BE2C (cell line): Measurements from ENCODE around the gene ESYT2.

Source experiments
- DNase-seq: peaks from one replicate; pipeline ENCODE4 v3.0.0-alpha.2; 2020
- H3K27me3 ChIP-seq: fragments of 250-450 bp; sonication (Bioruptor Pico); 2 replicates; pipeline ENCODE4 v1.5.1; 2020; ENCODE audit warnings: mild to moderate bottlenecking
- H3K36me3 ChIP-seq: fragments of 250-450 bp; sonication (Bioruptor Pico); 2 replicates; pipeline ENCODE4 v1.5.1; 2020; ENCODE audit warnings: mild to moderate bottlenecking
- H3K4me1 ChIP-seq: fragments of 250-450 bp; sonication (Bioruptor Pico); 2 replicates; pipeline ENCODE4 v1.5.1; 2020
- H3K4me3 ChIP-seq: 2 replicates; pipeline ENCODE4 v1.5.1; 2011; ENCODE audit warnings: low read depth, low read length
- H3K9me3 ChIP-seq: fragments of 250-450 bp; sonication (Bioruptor Pico); 2 replicates; pipeline ENCODE4 v1.5.1; 2020
- TF ChIP-seq, protein P1 (sequence below): IDR thresholded peaks from 2 replicates; pipeline ENCODE4 v1.5.1; 2012; ENCODE audit warnings: mild to moderate bottlenecking, low read depth, low read length

ESYT2 gene

DNA sequence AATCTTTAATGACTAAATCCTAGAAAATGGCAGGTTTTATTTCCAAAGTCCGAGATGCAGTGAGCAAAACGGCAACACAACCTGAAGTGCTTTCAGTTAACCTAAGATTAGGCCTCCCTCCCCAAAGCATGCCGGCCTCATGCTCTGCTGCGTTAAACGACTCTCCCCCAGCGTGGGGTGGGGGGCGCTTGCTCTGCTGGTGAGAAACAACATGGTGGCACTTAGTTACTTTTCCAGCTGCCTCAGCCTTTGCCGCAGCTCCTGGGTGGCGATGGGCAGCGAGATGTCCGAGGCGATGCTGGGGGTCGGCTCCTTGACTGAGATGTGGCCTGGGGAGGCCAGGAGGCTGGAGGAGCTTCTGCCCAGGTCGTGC is 88.0 kb downstream of the ESYT2 start:
- no peaks in the 10 kb centered on the region for H3K4me1 ChIP-seq
- H3K4me3 ChIP-seq: no peak overlapping the region
- H3K27me3 ChIP-seq: no peaks in the 10 kb centered on the region
- H3K36me3 ChIP-seq: peaks cover 7% of the 10 kb centered on the region
- no peak for DNase-seq
- H3K9me3 ChIP-seq: no peaks in the 10 kb centered on the region
- TF ChIP-seq, protein P1, sequence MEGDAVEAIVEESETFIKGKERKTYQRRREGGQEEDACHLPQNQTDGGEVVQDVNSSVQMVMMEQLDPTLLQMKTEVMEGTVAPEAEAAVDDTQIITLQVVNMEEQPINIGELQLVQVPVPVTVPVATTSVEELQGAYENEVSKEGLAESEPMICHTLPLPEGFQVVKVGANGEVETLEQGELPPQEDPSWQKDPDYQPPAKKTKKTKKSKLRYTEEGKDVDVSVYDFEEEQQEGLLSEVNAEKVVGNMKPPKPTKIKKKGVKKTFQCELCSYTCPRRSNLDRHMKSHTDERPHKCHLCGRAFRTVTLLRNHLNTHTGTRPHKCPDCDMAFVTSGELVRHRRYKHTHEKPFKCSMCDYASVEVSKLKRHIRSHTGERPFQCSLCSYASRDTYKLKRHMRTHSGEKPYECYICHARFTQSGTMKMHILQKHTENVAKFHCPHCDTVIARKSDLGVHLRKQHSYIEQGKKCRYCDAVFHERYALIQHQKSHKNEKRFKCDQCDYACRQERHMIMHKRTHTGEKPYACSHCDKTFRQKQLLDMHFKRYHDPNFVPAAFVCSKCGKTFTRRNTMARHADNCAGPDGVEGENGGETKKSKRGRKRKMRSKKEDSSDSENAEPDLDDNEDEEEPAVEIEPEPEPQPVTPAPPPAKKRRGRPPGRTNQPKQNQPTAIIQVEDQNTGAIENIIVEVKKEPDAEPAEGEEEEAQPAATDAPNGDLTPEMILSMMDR: no peak

DNA sequence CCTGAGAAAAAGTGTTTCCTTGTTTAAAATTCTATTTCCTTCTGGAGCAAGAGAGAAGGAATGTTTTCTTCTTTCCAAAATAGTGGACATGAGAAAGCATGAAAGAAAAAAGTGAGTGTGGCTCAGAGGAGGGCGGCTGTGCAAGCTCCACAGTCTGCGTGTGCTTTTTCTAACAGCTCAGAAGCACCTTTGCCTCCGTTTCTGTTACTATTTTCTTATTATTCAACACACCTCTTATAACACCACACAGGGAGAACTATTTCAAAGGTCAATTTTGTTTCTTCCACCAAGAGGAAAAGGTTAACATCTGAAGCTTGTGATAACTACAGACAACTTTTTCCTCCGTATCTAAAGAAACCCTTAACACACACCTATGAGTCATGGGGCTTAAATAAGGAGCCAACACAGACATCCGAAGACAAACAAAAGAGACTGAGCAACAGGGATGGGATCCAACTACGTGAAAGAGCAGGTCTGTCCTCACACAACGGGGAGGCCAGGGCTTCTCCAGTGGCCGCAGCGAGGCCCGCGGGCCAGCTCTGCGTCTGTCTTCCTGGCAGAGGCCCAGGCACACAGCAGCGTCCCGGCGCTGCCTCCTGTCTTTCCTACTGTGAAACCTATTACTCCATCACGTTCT is 88.5 kb downstream of the ESYT2 start:
- H3K4me3 ChIP-seq: no peak overlapping the region
- no peaks in the 10 kb centered on the region for H3K4me1 ChIP-seq
- no peaks in the 10 kb centered on the region for H3K27me3 ChIP-seq
- H3K36me3 ChIP-seq: peaks cover 7% of the 10 kb centered on the region
- H3K9me3 ChIP-seq: no peaks in the 10 kb centered on the region
- TF ChIP-seq, protein P1: no peak
- no peak for DNase-seq

DNA sequence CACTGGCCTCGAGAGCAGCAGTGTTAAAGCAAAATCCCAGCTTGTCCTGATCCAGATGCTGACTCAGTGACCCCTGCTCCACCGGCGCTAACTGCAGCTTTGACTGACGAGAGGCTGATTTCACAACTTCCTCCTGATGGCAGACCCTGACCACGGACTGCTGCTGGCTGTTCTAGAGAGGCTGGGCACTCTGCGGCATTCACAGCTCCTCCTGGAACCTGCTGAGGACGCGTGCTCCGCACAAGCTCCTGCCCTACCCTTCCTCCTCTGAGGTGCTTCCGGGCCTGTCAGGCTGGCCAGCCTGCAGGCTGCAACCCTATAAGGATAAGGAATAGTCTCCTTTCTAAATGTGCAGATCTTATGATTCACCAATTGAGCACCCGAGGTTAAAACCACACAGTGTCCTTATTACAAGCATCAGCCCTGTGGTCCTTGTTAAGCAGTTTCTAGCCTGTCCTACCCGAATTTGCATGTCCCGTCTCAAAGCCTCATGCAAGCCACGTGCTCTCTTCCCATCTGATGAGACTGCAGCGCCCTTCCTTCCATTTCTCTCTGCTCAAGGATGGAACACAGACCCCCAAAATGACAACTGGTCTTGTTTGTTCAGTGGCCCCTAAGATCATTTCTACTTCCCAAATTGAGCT is 89.2 kb downstream of the ESYT2 start:
- no peaks in the 10 kb centered on the region for H3K9me3 ChIP-seq
- TF ChIP-seq, protein P1: no peak
- H3K4me3 ChIP-seq: no peak overlapping the region
- H3K36me3 ChIP-seq: peaks cover 7% of the 10 kb centered on the region
- DNase-seq: no peak
- H3K4me1 ChIP-seq: no peaks in the 10 kb centered on the region
- H3K27me3 ChIP-seq: no peaks in the 10 kb centered on the region

DNA sequence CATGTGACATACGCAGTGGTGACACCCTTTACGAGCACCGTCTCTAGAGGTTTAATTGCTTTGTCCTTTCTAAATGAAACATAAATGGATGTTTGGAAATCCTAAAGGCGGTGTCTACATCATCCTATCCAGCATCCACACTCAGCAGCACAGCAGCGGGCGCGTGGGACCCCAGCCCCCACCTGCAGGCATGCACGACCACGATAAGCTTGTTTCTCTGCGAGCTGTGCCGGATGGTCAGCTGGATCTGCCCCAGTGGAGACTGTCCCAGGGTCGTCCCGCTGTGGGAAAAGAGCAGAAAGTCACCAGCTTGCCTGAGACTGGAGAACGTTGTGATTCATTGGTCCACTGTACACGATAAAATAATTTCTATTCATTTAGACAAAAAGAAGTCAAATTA is 90.5 kb downstream of the ESYT2 start:
- TF ChIP-seq, protein P1: no peak
- Histone ChIP-seq H3K27me3 (no peaks in the 10 kb centered on the region), H3K9me3 (no peaks in the 10 kb centered on the region), H3K36me3 (peaks cover 7% of the 10 kb centered on the region), H3K4me1 (no peaks in the 10 kb centered on the region), H3K4me3 (no peak overlapping the region)
- DNase-seq: no peak

DNA sequence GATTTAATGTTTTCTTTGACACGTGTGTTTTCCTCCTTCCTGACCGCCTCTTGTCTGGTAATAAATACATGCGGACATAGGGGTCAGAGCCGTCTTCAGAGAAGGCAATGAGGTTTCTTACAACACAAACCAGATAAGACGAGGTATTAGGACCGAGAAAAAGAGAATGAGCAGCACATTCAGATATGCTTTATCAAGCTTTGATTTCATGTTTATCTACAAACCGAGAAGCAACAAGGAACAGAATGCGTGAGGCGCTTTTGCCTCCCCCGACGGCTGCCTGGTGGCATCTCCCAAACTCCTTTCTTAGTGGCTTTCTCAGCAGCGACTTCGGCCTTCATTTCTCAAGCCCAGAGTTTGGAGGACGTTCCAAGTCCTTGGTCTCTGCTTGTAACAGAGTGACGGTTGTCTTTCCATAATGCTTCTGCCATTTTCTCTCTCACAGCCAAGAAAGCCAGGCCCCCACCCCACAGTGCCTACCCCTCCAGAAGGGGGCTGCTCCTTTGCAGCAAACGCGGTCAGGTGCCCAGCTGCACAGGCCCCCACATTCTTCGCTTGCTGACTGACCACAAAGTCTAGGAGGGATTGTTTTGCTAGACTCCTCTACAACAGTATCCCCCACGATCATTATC is 92.1 kb downstream of the ESYT2 start:
- H3K27me3 ChIP-seq: no peaks in the 10 kb centered on the region
- TF ChIP-seq, protein P1: no peak
- H3K36me3 ChIP-seq: no peaks in the 10 kb centered on the region; the same call in 1 of the 2 replicates
- H3K4me3 ChIP-seq: no peak overlapping the region
- H3K9me3 ChIP-seq: no peaks in the 10 kb centered on the region
- no peak for DNase-seq
- H3K4me1 ChIP-seq: no peaks in the 10 kb centered on the region

DNA sequence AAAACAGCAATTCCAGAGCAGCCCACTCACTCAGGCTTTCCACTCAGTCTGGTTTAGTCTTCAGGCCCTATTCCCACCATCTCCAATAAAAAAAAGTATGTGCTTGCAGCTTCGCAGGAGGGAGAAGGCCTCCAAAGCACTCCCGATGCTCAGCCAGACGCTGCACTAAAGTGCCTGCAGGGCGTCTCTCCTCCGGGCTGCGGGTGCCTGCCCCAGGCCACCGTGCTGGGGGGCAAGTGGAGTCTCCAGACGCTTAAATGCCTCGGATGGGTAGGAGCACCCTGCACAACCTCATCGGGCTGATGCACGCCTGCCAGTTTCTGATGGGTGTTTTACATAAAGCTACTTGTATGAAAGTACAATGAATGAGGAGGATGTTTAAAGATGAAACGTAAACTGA is 93.4 kb downstream of the ESYT2 start:
- no peak for DNase-seq
- no peak overlapping the region for H3K4me3 ChIP-seq
- H3K27me3 ChIP-seq: no peaks in the 10 kb centered on the region
- TF ChIP-seq, protein P1: no peak
- H3K36me3 ChIP-seq: no peaks in the 10 kb centered on the region; the same call in 1 of the 2 replicates
- no peaks in the 10 kb centered on the region for H3K9me3 ChIP-seq
- no peaks in the 10 kb centered on the region for H3K4me1 ChIP-seq
